Upper lobe of right lung (tissue), 1 donor: ENCODE measurements around the gene SLAIN1. TPM values are rescaled to one million over a fixed set of nuclear protein-coding genes. Genes with fewer than 3 reads are reported as not detected.

ENCODE experiments used
- ATAC-seq: fragments of 200-7000 bp; cut with Tn5 transposase; one replicate; pipeline ENCODE4 v1.9.1; 2020; ENCODE audit warnings: mild to moderate bottlenecking, moderate library complexity
- DNase-seq: peaks from one replicate; pipeline ENCODE4 v3.0.0-alpha.2; 2020
- H3K27ac ChIP-seq: fragments of 200-600 bp; one replicate; pipeline ENCODE4 v1.8.0; 2022
- H3K27me3 ChIP-seq: fragments of 200-600 bp; one replicate; pipeline ENCODE4 v1.8.0; 2022; ENCODE audit warnings: mild to moderate bottlenecking
- H3K36me3 ChIP-seq: fragments of 200-600 bp; one replicate; pipeline ENCODE4 v1.8.0; 2022
- H3K4me1 ChIP-seq: fragments of 200-600 bp; one replicate; pipeline ENCODE4 v1.8.0; 2022
- H3K4me3 ChIP-seq: fragments of 200-600 bp; one replicate; pipeline ENCODE4 v1.8.0; 2022; ENCODE audit warnings: mild to moderate bottlenecking
- H3K9me3 ChIP-seq: fragments of 200-600 bp; one replicate; pipeline ENCODE4 v1.8.0; 2022
- intact Hi-C: fragments of 100-400 bp; cut with DNase I; formaldehyde crosslinking; loops from one replicate; pipeline ENCODE4 v1.11.0; 2022
- total RNA-seq: library from RNA; stranded (reverse); fragmentation: NEBNext Ultra II Directional; extraction: Animal tissue kit (Norgen Biotek cat#: 25700); gene quantifications from one replicate; pipeline ENCODE4 v1.2.1, GENCODE V29; 2021
- TF ChIP-seq, protein P1 (sequence below): fragments of 200-600 bp; IDR thresholded peaks from one replicate; pipeline ENCODE4 v1.8.0; 2022; ENCODE audit warnings: antibody characterized with exemption
- donor health status: DM: no; HTN: yes; CAD: no; lungs with severe emphysema.

Gene SLAIN1
- total RNA-seq, 1 donor from 2014 or later = 16.4 TPM

DNA sequence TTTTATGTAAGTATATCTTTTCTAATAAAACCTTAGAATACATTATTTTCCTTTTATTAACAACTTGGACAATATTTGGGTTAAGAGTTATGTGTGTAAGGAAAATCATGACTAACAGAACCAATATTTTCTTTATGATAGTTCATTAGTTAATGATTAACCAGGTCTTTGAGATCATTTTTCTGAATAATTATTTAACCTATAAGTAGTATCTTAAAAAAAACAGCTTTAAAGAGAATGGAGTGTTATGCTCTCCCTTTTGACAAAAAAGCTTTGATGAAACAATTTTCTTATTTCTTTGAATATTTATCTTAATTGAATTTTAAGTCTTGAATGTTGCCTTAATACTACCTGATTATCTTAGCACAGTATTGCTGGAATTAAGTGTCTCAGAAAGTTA lies 3.8 kb downstream of the SLAIN1 start:
- ATAC-seq = no peak
- no peak overlapping the region for H3K4me3 ChIP-seq
- H3K36me3 ChIP-seq = no peaks in the 10 kb centered on the region
- no peak overlapping the region for H3K27ac ChIP-seq
- TF ChIP-seq, protein P1, sequence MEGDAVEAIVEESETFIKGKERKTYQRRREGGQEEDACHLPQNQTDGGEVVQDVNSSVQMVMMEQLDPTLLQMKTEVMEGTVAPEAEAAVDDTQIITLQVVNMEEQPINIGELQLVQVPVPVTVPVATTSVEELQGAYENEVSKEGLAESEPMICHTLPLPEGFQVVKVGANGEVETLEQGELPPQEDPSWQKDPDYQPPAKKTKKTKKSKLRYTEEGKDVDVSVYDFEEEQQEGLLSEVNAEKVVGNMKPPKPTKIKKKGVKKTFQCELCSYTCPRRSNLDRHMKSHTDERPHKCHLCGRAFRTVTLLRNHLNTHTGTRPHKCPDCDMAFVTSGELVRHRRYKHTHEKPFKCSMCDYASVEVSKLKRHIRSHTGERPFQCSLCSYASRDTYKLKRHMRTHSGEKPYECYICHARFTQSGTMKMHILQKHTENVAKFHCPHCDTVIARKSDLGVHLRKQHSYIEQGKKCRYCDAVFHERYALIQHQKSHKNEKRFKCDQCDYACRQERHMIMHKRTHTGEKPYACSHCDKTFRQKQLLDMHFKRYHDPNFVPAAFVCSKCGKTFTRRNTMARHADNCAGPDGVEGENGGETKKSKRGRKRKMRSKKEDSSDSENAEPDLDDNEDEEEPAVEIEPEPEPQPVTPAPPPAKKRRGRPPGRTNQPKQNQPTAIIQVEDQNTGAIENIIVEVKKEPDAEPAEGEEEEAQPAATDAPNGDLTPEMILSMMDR = no peak
- no peaks in the 10 kb centered on the region for H3K9me3 ChIP-seq
- intact Hi-C loops = no loop called here
- H3K27me3 ChIP-seq = no peaks in the 10 kb centered on the region
- H3K4me1 ChIP-seq = peaks cover 7% of the 10 kb centered on the region
- DNase-seq = no peak

DNA sequence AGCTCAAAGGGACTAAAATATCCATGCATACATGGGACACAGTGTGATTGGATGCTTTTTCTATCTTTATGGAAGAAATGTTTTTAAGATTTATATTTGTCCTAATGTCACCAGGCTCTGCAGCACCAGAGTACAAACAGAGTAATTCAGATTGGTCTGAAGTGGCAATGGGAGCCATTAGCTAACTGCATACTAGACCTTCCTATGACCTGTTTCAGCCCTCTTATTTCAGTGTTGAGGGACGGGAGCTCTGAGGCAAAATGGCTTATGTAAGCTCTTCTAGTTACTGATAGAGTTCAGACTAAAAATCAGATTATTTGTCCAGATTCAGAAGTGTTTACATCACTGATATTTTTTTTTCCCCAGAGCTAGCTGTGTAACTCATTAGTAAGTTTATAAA lies 4.9 kb downstream of the SLAIN1 start:
- intact Hi-C loops = no loop called here
- no peak for DNase-seq
- H3K27ac ChIP-seq = no peak overlapping the region

DNA sequence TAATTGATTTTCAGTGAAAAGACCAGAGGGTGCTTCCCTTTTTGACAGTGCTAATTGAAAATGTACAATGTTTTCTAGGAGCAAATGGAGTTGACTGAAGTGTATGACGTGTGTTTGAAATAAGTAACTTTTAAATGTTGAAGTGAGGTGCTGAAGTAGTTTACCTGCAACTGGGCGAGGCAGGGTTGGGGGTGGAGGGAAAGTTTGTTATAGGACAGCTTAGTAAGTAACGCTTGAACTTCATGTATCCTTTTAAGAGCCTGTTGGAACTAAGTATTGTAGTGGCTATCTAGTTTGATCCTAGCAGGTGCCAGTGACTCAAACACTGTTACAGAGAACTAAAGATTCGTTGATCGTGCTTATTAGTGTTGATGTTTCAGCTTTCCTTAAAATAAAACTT lies 5.9 kb downstream of the SLAIN1 start:
- ATAC-seq (peak; percentile 96), DNase-seq (peak; percentile 80)
- no peaks in the 10 kb centered on the region for H3K9me3 ChIP-seq
- TF ChIP-seq, protein P1 = no peak
- H3K27me3 ChIP-seq = no peaks in the 10 kb centered on the region
- no peak overlapping the region for H3K4me3 ChIP-seq
- H3K27ac ChIP-seq = peak overlapping the region; percentile 15
- intact Hi-C loops = no loop called here
- peaks cover 7% of the 10 kb centered on the region for H3K4me1 ChIP-seq
- no peaks in the 10 kb centered on the region for H3K36me3 ChIP-seq

More for the DNA sequence above, 4.9 kb downstream of the SLAIN1 start:
- Histone ChIP-seq H3K27me3 (no peaks in the 10 kb centered on the region), H3K4me1 (peaks cover 7% of the 10 kb centered on the region), H3K4me3 (no peak overlapping the region), H3K36me3 (no peaks in the 10 kb centered on the region), H3K9me3 (no peaks in the 10 kb centered on the region)
- TF ChIP-seq, protein P1 = no peak
- peak; percentile 56 for ATAC-seq

DNA sequence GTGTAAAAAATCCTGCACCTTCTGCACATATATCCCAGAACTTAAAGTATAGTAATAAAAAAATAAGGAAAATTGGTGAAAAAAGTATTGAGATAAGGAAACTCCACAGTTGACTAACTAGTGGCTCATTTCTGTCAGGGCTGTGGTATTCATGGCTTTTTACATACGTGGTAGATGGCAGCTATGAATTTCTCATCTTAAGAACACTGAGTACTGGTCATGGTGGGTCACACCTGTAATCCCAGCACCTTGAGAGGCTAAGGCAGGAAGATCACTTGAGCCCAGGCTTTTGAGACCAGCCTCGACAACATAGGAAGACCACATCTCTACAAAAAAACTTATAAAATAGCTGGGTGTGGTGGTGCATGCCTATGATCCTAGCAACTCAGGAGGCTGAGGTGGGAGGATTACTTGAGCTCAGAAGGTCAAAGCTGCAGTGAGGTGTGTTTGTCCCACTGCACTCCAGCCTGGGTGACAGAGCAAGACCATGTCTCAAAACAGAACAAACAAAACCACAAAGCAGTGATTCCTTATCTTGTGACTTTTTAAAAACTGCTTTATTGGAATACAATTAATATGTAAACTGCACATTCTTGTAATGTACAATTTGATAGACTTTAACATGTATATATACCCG lies 16.8 kb downstream of the SLAIN1 start:
- DNase-seq = no peak
- Histone ChIP-seq H3K27me3 (no peaks in the 10 kb centered on the region), H3K4me3 (no peak overlapping the region), H3K27ac (no peak overlapping the region), H3K9me3 (no peaks in the 10 kb centered on the region), H3K36me3 (no peaks in the 10 kb centered on the region), H3K4me1 (no peaks in the 10 kb centered on the region)
- TF ChIP-seq, protein P1 = no peak
- intact Hi-C loops = no loop called here
- no peak for ATAC-seq

DNA sequence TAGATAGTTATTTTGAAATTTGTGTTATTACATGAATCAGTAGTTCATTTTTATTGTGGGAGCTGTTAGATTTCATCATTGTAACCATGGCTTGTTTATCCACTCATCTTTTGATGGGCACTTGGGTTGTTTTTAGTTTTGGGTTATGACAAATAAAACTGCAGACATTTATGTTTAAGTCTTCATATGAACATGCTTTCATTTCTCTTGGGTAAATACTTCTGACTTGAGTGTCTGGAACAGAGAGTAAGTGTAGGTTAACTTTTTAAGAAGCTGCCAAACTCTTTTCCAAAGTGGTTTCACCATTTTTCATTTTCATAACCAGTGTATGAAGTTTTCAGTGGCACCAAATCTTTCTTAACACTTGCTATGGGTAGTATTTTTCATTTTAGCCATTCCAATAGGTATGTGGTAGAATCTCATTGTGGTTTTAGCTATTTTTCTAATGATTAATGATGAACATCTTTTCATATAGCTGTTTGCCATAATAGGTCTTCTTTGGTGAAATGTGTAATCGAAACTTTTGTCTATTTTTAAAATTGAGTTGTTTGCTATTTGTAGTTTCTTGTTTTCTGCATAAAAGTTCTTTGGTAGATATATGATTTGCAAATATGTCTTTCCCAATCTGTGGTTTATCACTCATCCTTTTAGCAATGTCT lies 17.9 kb downstream of the SLAIN1 start:
- DNase-seq (no peak), ATAC-seq (no peak)
- no peaks in the 10 kb centered on the region for H3K36me3 ChIP-seq
- no peaks in the 10 kb centered on the region for H3K4me1 ChIP-seq
- no peak overlapping the region for H3K4me3 ChIP-seq
- H3K9me3 ChIP-seq = no peaks in the 10 kb centered on the region
- intact Hi-C loops = no loop called here
- TF ChIP-seq, protein P1 = no peak
- no peak overlapping the region for H3K27ac ChIP-seq
- H3K27me3 ChIP-seq = no peaks in the 10 kb centered on the region
